ENCODE measurements around the gene PIK3CB.

Gene PIK3CB

GRCh38 chr3:138678874-138679392, 155.8 kb downstream of the PIK3CB start:
- no peak overlapping the region for H3K4me3 ChIP-seq (ENCODE audit: control insufficient read depth, low read depth, low read length)
- no peak for DNase-seq (ENCODE audit: low read depth)
- TF ChIP-seq CTCF (IDR thresholded peaks at IDR 0.05; ENCODE audit: control insufficient read depth, insufficient read depth, low read depth, low read length, missing control alignments) = no peak

- DNase-seq (ENCODE audit: low read depth) = no peak
- TF ChIP-seq CTCF (IDR thresholded peaks at IDR 0.05; ENCODE audit: control insufficient read depth, insufficient read depth, low read depth, low read length, missing control alignments) = no peak
- no peak overlapping the region for H3K4me3 ChIP-seq (ENCODE audit: control insufficient read depth, low read depth, low read length)
Observed at GRCh38 chr3:138678086-138678485, 156.6 kb downstream of the PIK3CB start.

- TF ChIP-seq CTCF (IDR thresholded peaks at IDR 0.05; ENCODE audit: control insufficient read depth, insufficient read depth, low read depth, low read length, missing control alignments) = no peak
- H3K4me3 ChIP-seq (ENCODE audit: control insufficient read depth, low read depth, low read length) = no peak overlapping the region
- no peak for DNase-seq (ENCODE audit: low read depth)
Observed at GRCh38 chr3:138675393-138675792, 159.3 kb downstream of the PIK3CB start.

- no peak overlapping the region for H3K4me3 ChIP-seq (ENCODE audit: control insufficient read depth, low read depth, low read length)
- no peak for DNase-seq (ENCODE audit: low read depth)
- no peak for TF ChIP-seq CTCF (IDR thresholded peaks at IDR 0.05; ENCODE audit: control insufficient read depth, insufficient read depth, low read depth, low read length, missing control alignments)
Observed at GRCh38 chr3:138673641-138674530, 160.8 kb downstream of the PIK3CB start.

GRCh38 chr3:138670407-138670806, 164.3 kb downstream of the PIK3CB start:
- H3K4me3 ChIP-seq (ENCODE audit: control insufficient read depth, low read depth, low read length) = no peak overlapping the region
- no peak for DNase-seq (ENCODE audit: low read depth)
- TF ChIP-seq CTCF (IDR thresholded peaks at IDR 0.05; ENCODE audit: control insufficient read depth, insufficient read depth, low read depth, low read length, missing control alignments) = no peak

GRCh38 chr3:138668107-138668506, 166.6 kb downstream of the PIK3CB start:
- no peak for DNase-seq (ENCODE audit: low read depth)

More at GRCh38 chr3:138668107-138668506, 166.6 kb downstream of the PIK3CB start:
- no peak for TF ChIP-seq CTCF (IDR thresholded peaks at IDR 0.05; ENCODE audit: control insufficient read depth, insufficient read depth, low read depth, low read length, missing control alignments)
- no peak overlapping the region for H3K4me3 ChIP-seq (ENCODE audit: control insufficient read depth, low read depth, low read length)

Measured in AG09309 (cell line).